ENCODE measurements around the gene RNF215.

RNF215 gene

DNA sequence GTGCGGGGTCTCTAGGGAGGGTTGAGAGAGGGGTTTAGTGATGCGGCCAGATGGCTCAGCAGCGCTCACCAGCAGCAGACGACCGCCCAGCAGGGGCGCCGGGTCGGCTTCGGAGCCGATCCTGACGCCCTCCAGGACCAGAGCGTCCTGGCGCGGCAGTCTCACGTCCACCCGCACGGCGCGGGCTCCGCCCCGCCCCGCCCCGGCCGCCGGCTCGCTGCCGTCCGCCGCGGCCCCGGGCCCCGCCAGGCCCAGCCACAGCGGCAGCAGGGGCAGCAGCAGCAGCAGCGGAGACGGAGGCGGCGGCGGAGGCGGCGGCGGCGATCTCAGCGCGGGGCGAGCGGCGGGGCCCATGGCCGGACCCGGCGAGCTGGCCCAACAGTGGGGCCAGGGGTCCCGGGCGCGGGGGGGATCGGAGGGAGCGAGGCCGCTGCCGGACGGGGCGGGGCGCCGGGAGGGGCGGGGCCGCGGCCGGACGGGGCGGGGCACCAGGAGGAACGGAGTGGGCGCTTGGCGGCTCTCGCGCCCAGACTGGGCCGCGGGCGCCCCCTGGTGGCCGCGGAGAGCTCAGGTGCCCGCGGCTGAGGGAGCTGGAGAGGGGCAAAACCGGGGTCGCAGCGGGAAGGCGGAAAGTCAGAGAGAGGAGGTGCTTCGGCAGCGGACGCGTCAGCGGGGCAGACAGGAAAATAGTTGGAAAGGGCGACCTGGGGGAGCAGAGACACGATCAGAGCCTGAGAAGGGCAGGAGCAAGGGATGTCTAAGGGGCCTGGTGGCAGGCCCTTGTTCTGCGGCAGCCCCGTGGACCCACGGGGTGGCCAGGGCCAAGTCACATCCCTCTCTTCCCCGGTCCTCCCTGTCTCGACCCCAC is at the start of gene RNF215:
Gene RNF215, minus strand, starts transcription at position 452 of the 868 bp plus-strand sequence. Its CDS starts 98 bp downstream, at position 354.
- TF ChIP-seq, protein P1, sequence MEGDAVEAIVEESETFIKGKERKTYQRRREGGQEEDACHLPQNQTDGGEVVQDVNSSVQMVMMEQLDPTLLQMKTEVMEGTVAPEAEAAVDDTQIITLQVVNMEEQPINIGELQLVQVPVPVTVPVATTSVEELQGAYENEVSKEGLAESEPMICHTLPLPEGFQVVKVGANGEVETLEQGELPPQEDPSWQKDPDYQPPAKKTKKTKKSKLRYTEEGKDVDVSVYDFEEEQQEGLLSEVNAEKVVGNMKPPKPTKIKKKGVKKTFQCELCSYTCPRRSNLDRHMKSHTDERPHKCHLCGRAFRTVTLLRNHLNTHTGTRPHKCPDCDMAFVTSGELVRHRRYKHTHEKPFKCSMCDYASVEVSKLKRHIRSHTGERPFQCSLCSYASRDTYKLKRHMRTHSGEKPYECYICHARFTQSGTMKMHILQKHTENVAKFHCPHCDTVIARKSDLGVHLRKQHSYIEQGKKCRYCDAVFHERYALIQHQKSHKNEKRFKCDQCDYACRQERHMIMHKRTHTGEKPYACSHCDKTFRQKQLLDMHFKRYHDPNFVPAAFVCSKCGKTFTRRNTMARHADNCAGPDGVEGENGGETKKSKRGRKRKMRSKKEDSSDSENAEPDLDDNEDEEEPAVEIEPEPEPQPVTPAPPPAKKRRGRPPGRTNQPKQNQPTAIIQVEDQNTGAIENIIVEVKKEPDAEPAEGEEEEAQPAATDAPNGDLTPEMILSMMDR (IDR thresholded peaks at IDR 0.05; ENCODE audit: extremely low read depth, insufficient read depth, missing control alignments) = peak; percentile 91
- in situ Hi-C loops (cut with MboI; ENCODE audit: low pct_unique_long_range_greater_than_20kb, low sequenced_read_pairs, unreplicated experiment) = loop anchor here (10.0 to 25.0 kb wide), 2 partner anchors 102 to 275 kb away; partner anchors contain the start of gene CASTOR1
- DNase-seq (ENCODE audit: low spot score) = peak; percentile 98

DNA sequence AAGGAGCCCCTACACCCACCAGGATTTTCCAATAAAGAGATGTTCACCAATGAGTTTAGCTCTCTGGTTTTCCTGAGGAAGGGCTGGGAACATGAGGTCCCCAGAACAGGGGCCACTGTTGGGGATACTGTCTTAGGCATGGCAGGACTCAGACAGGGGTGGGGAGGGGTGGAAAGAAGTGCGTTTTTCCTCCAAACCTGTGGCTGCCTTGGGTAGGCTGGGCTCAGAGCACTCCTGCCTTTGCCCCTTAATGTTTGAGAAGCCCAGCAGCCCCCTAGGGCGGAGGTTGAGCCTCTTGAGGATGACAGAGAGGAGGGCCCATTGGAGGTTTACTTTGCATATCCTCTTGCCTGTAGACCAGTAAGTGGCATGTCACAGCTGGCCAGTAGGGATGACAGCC is 49.0 kb upstream of the RNF215 start:
- in situ Hi-C loops (cut with MboI; ENCODE audit: low pct_unique_long_range_greater_than_20kb, low sequenced_read_pairs, unreplicated experiment) = no loop called here
- TF ChIP-seq, protein P1 (IDR thresholded peaks at IDR 0.05; ENCODE audit: extremely low read depth, insufficient read depth, missing control alignments) = no peak
- peak; percentile 4 for DNase-seq (ENCODE audit: low spot score)

DNA sequence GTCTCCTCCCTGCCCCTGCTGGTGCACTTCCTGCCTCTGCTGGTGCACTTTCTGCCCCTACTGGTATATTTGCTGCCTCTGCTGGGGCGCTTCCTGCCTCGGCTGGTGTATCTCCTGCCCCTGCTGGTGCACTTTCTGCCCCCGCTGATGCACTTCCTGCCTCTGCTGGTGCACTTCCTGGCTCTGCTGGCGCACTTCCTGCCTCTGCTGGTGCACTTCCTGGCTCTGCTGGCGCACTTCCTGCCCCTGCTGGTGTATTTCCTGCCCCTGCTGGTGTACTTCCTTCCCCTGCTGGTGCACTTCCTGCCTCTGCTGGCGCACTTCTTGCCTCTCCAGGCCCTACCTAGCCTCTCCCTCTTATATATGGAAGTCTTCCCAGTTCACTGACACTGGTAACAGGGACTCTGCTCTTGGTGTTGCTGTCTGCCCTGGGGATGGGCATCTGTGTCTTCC is 48.5 kb upstream of the RNF215 start:
- in situ Hi-C loops (cut with MboI; ENCODE audit: low pct_unique_long_range_greater_than_20kb, low sequenced_read_pairs, unreplicated experiment) = no loop called here
- peak; percentile 24 for DNase-seq (ENCODE audit: low spot score)
- TF ChIP-seq, protein P1 (IDR thresholded peaks at IDR 0.05; ENCODE audit: extremely low read depth, insufficient read depth, missing control alignments) = no peak

DNA sequence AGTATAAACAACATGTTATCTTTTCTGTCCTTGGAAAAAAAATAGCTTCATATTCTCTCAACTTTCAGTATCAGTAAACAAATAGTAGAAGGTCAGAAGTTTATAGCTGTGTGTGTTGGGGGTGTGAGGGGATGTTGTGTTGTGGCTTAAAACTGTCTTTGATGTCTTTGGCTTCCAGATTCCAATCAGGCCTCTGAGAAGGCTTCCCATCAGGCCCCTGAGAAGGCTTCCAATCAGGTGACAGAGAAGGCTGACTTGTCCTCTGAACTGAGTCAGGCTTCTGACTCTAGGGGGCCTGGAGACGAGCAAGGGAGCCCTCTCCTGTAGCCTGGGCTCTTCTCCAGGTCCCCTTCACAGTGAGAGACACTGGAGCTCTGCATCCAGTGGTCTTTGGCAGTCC is 47.6 kb upstream of the RNF215 start:
- TF ChIP-seq, protein P1 (IDR thresholded peaks at IDR 0.05; ENCODE audit: extremely low read depth, insufficient read depth, missing control alignments) = no peak
- in situ Hi-C loops (cut with MboI; ENCODE audit: low pct_unique_long_range_greater_than_20kb, low sequenced_read_pairs, unreplicated experiment) = no loop called here
- no peak for DNase-seq (ENCODE audit: low spot score)

DNA sequence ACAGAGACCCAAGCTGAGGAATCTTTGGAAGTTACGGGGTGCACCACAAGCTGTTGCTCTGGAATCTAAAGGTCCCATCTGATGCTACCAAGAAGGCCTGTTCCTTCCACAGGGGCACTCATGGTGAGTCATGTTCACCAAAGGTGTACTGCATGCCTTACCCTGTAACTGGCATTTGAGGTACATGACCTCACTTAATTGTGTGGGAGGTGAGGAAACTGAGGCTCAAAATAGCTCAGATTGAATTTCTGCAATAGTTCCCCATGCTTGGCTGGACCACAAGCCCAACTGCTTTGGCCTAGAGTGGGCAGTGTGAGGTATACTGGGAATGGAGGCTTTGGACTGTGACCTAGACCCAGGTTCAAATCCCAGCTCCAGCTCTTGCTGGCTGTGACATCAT is 46.6 kb upstream of the RNF215 start:
- in situ Hi-C loops (cut with MboI; ENCODE audit: low pct_unique_long_range_greater_than_20kb, low sequenced_read_pairs, unreplicated experiment) = no loop called here
- TF ChIP-seq, protein P1 (IDR thresholded peaks at IDR 0.05; ENCODE audit: extremely low read depth, insufficient read depth, missing control alignments) = no peak
- DNase-seq (ENCODE audit: low spot score) = no peak

DNA sequence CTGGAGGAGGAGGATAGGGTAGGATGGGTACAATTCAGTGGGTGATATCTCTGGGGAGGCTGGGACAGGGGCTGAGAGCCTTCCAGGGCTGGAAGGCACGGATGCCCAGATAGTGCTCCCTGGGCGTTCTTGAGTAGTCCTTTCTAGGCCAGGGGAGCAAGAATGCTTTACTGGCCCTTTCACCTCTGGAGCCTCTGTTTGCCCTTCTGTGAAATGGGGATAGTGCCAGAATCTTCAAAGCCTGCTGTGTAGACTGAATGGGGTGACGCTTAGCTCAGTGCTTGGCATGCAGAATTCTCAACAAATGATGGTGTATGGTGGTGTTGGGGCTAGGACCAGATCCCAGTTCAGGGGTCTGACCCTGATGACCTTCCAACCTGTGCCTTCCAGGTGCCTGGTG is 46.0 kb upstream of the RNF215 start:
- TF ChIP-seq, protein P1 (IDR thresholded peaks at IDR 0.05; ENCODE audit: extremely low read depth, insufficient read depth, missing control alignments) = no peak
- no peak for DNase-seq (ENCODE audit: low spot score)
- in situ Hi-C loops (cut with MboI; ENCODE audit: low pct_unique_long_range_greater_than_20kb, low sequenced_read_pairs, unreplicated experiment) = no loop called here
